ENCODE measurements around the gene TRIM16. TPM values are rescaled to one million over a fixed set of nuclear protein-coding genes. Genes with fewer than 3 reads are reported as not detected.

Gene TRIM16
- total RNA-seq, 1 donor: 36.7 TPM

DNA sequence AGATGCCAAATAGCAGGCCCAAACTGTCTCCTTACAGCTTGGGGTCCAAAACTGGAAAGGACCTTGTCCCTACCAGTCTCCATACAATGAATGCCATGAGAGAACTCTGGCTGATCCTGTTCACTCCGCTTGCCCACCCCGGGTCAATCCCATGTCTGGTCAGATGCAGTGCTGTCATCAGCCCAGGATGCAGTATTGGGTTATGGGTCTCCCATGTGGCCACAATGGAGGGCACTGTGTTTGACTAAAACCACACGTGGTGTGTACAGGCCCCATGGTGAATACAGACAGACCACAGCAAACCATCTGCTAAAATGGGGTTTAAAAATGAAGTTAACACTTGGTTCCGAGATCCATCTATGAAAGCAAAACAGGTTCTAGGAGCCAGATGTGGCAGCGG is 20.4 kb downstream of the TRIM16 start:
- TF ChIP-seq, protein P1, sequence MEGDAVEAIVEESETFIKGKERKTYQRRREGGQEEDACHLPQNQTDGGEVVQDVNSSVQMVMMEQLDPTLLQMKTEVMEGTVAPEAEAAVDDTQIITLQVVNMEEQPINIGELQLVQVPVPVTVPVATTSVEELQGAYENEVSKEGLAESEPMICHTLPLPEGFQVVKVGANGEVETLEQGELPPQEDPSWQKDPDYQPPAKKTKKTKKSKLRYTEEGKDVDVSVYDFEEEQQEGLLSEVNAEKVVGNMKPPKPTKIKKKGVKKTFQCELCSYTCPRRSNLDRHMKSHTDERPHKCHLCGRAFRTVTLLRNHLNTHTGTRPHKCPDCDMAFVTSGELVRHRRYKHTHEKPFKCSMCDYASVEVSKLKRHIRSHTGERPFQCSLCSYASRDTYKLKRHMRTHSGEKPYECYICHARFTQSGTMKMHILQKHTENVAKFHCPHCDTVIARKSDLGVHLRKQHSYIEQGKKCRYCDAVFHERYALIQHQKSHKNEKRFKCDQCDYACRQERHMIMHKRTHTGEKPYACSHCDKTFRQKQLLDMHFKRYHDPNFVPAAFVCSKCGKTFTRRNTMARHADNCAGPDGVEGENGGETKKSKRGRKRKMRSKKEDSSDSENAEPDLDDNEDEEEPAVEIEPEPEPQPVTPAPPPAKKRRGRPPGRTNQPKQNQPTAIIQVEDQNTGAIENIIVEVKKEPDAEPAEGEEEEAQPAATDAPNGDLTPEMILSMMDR (IDR thresholded peaks at IDR 0.05; ENCODE audit: insufficient read depth, low read length): no peak
- DNase-seq (ENCODE audit: low read depth): no peak
- H3K4me3 ChIP-seq (ENCODE audit: low read depth, low read length): no peak overlapping the region

DNA sequence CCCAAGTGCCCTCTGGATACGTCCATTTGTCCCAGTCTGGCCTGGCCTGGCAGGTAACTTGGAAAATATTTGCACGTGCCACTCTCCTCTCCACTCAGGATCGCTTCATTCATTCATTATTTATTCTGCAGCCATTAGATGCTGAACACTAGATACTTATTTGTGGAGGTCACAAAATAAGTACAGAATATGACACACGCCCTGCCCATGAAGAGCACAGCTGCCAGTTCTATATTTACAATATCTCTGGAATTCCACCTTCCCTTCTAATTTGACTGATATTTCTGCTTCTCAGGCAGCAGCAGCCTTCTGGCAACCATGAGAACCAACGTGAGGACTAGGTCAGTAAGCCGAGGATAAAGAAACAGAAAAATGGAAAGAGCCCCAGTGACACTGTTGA is 20.9 kb downstream of the TRIM16 start:
- no peak for DNase-seq (ENCODE audit: low read depth)
- H3K4me3 ChIP-seq (ENCODE audit: low read depth, low read length): no peak overlapping the region
- TF ChIP-seq, protein P1 (IDR thresholded peaks at IDR 0.05; ENCODE audit: insufficient read depth, low read length): no peak

DNA sequence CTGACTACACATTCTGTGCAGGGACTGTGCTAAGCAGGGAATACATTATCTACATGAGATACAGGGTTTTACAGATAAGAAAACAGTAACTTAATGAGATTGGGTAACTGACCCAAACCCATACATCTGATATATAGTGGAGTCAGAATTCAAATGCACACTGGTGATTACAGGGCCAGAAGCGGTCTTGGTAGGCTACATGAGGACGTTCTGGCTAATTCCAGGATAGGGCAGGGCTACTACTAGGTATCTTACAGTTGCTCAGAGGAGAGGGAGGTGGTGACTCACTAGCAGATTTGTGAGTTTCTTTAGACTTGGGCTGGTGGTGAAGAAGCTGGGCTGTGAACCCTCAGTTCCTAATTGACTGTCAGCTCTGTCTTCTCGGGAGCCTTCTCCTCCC is 21.4 kb downstream of the TRIM16 start:
- TF ChIP-seq, protein P1 (IDR thresholded peaks at IDR 0.05; ENCODE audit: insufficient read depth, low read length): no peak
- no peak for DNase-seq (ENCODE audit: low read depth)
- H3K4me3 ChIP-seq (ENCODE audit: low read depth, low read length): no peak overlapping the region

DNA sequence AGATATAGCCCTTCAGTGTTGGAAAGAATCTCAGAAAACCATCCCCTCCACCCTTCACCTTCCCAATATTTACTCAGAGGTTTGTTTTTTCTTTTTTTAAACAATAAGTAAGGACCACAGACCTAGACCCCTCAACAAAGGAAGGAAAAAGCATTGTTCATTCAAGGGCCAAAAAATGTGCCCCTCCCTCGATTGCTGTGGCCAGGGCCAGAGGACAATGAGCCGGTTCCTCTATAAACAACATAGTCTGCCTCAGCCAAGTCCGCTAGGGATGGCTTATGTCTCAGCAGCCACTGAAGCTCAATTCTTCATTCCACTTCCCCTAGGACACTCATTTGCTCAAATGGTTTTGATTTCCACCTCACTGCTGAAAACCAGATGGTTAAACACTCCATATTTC is 24.0 kb downstream of the TRIM16 start:
- TF ChIP-seq, protein P1 (IDR thresholded peaks at IDR 0.05; ENCODE audit: insufficient read depth, low read length): no peak
- no peak for DNase-seq (ENCODE audit: low read depth)
- H3K4me3 ChIP-seq (ENCODE audit: low read depth, low read length): no peak overlapping the region

DNA sequence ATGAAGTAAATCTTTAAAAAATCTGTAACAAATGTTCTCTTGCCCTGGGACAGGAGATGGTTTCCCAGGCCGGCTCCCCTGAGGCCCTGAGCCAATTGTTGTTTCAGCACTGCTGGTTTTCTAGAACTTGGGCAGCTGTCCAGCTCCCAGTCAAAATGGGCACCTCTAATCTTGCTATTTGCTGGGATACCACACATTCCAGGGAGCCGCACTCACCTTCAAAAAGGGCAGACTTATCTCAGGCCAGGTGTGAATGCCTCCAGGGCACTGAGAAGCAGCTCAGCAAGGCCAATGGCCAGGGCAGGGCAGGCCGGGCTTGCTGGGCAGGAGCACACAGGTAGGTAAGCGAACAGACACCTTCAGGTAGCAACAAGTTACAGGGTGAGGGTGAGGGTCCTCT is 24.4 kb downstream of the TRIM16 start:
- DNase-seq (ENCODE audit: low read depth): no peak
- TF ChIP-seq, protein P1 (IDR thresholded peaks at IDR 0.05; ENCODE audit: insufficient read depth, low read length): no peak
- H3K4me3 ChIP-seq (ENCODE audit: low read depth, low read length): no peak overlapping the region

DNA sequence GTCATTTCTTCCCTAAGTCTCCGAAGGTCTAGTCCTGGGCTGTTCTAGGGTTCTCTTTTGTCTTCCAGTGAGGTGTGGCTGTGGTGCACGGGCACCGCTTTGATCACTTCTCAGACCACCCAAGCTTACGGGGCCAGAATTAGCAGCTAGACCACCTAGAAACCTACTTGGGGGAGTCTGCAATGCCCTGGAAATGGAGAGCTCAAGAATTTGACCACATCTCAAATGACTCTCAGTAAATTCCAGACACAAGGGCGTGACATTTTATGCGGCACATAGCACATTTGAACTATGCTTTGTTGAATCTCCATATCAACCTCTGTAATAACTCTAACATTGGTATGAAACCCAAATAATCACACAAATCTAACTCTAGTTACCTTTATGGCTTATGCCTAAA is 24.9 kb downstream of the TRIM16 start:
- TF ChIP-seq, protein P1 (IDR thresholded peaks at IDR 0.05; ENCODE audit: insufficient read depth, low read length): no peak
- no peak for DNase-seq (ENCODE audit: low read depth)
- no peak overlapping the region for H3K4me3 ChIP-seq (ENCODE audit: low read depth, low read length)

DNA sequence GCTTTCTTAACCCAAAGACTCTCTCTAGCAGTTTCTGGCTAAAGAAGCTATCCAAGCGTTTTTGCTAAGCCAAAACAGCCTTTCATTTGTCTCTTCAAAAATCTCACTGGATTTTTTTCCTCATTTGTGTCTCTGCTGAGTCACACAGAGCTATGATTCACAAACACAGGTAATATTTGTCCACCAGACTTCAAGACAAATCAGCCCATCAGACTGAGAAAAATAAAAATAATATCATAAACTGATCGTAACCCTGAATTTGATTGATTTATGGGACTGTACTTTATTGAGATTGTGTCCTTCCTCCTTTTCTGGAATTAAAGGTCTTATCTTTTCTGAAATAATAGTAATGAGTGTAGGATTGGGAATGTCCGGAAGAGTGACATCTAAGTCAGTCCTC is 25.8 kb downstream of the TRIM16 start:
- no peak for DNase-seq (ENCODE audit: low read depth)
- no peak overlapping the region for H3K4me3 ChIP-seq (ENCODE audit: low read depth, low read length)
- TF ChIP-seq, protein P1 (IDR thresholded peaks at IDR 0.05; ENCODE audit: insufficient read depth, low read length): no peak

Data from fibroblast of the aortic adventitia (primary cell).